ENCODE data around the gene ST8SIA6. TPM values are rescaled to one million over a fixed set of nuclear protein-coding genes. Genes with fewer than 3 reads are reported as not detected.
"Not testable (repeated sequence)": the region's sequence is repeated elsewhere in the genome, so short reads cannot be mapped to it uniquely, and the experiment has no call there.

Gene ST8SIA6
- total RNA-seq, 1 experiment from 2014 or later, result not detected

- H3K4me3 ChIP-seq (ENCODE audit: low read depth, low read length, poor library complexity, severe bottlenecking), result no peak overlapping the region
- H3K27ac ChIP-seq (ENCODE audit: low read depth, low read length, poor library complexity, severe bottlenecking), result no peak overlapping the region
- H3K4me1 ChIP-seq (ENCODE audit: insufficient read depth, low read length, poor library complexity, severe bottlenecking), result no peaks in the 10 kb centered on the region
- BruUV-seq (replicated peaks), result no TSS peak
- ChIA-PET POLR2A (ENCODE audit: low non-redundant PET) (no interaction called here), CTCF (no interaction called here)
- H3K36me3 ChIP-seq (ENCODE audit: insufficient read depth, low read length, poor library complexity, severe bottlenecking), result no peaks in the 10 kb centered on the region
- no peak for DNase-seq (ENCODE audit: low spot score)
- TF ChIP-seq EZH2 (IDR thresholded peaks at IDR 0.05; ENCODE audit: borderline replicate concordance, low read depth, low read length, poor library complexity, severe bottlenecking), result no peak
- TF ChIP-seq, protein P1, sequence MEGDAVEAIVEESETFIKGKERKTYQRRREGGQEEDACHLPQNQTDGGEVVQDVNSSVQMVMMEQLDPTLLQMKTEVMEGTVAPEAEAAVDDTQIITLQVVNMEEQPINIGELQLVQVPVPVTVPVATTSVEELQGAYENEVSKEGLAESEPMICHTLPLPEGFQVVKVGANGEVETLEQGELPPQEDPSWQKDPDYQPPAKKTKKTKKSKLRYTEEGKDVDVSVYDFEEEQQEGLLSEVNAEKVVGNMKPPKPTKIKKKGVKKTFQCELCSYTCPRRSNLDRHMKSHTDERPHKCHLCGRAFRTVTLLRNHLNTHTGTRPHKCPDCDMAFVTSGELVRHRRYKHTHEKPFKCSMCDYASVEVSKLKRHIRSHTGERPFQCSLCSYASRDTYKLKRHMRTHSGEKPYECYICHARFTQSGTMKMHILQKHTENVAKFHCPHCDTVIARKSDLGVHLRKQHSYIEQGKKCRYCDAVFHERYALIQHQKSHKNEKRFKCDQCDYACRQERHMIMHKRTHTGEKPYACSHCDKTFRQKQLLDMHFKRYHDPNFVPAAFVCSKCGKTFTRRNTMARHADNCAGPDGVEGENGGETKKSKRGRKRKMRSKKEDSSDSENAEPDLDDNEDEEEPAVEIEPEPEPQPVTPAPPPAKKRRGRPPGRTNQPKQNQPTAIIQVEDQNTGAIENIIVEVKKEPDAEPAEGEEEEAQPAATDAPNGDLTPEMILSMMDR (conservative IDR thresholded peaks at IDR 0.05; ENCODE audit: low read depth, low read length), result no peak
- H3K9me3 ChIP-seq (ENCODE audit: low read depth, low read length, poor library complexity, severe bottlenecking), result no peaks in the 10 kb centered on the region
- intact Hi-C loops (cut with micrococcal nuclease; ENCODE audit: unreplicated experiment), result no loop called here
- no peaks in the 10 kb centered on the region for H3K27me3 ChIP-seq (replicated peaks; ENCODE audit: insufficient read depth, low read depth, low read length, poor library complexity)
These were observed 48.2 kb downstream of the ST8SIA6 start for GRCh38 chr10:17406036-17406834.

GRCh38 chr10:17403161-17403560 lies 51.2 kb downstream of the ST8SIA6 start:
- H3K9me3 ChIP-seq (ENCODE audit: low read depth, low read length, poor library complexity, severe bottlenecking), result no peaks in the 10 kb centered on the region
- no peak overlapping the region for H3K4me3 ChIP-seq (ENCODE audit: low read depth, low read length, poor library complexity, severe bottlenecking)
- BruUV-seq (replicated peaks), result no TSS peak
- H3K27me3 ChIP-seq (replicated peaks; ENCODE audit: insufficient read depth, low read depth, low read length, poor library complexity), result peaks cover 12% of the 10 kb centered on the region
- CTCF ChIA-PET, result no interaction called here
- TF ChIP-seq, protein P1 (conservative IDR thresholded peaks at IDR 0.05; ENCODE audit: low read depth, low read length), result no peak
- no peak for TF ChIP-seq EZH2 (IDR thresholded peaks at IDR 0.05; ENCODE audit: borderline replicate concordance, low read depth, low read length, poor library complexity, severe bottlenecking)
- POLR2A ChIA-PET (ENCODE audit: low non-redundant PET), result no interaction called here
- intact Hi-C loops (cut with micrococcal nuclease; ENCODE audit: unreplicated experiment), result no loop called here
- no peak overlapping the region for H3K27ac ChIP-seq (ENCODE audit: low read depth, low read length, poor library complexity, severe bottlenecking)
- no peaks in the 10 kb centered on the region for H3K4me1 ChIP-seq (ENCODE audit: insufficient read depth, low read length, poor library complexity, severe bottlenecking)
- DNase-seq (ENCODE audit: low spot score), result no peak
- H3K36me3 ChIP-seq (ENCODE audit: insufficient read depth, low read length, poor library complexity, severe bottlenecking), result no peaks in the 10 kb centered on the region

DNA sequence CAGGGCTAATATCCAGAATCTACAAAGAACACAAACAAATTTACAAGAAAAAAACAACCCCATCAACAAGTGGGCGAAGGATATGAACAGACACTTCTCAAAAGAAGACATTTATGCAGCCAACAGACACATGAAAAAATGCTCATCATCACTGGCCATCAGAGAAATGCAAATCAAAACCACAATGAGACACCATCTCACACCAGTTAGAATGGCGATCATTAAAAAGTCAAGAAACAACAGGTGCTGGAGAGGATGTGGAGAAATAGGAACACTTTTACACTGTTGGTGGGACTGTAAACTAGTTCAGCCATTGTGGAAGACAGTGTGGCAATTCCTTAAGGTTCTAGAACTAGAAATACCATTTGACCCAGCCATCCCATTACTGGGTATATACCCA lies 52.4 kb downstream of the ST8SIA6 start:
- POLR2A ChIA-PET (ENCODE audit: low non-redundant PET); BruUV-seq (replicated peaks); H3K36me3 ChIP-seq (ENCODE audit: insufficient read depth, low read length, poor library complexity, severe bottlenecking); intact Hi-C loops (cut with micrococcal nuclease; ENCODE audit: unreplicated experiment); H3K4me1 ChIP-seq (ENCODE audit: insufficient read depth, low read length, poor library complexity, severe bottlenecking); H3K27ac ChIP-seq (ENCODE audit: low read depth, low read length, poor library complexity, severe bottlenecking); H3K9me3 ChIP-seq (ENCODE audit: low read depth, low read length, poor library complexity, severe bottlenecking); CTCF ChIA-PET; DNase-seq (ENCODE audit: low spot score); H3K4me3 ChIP-seq (ENCODE audit: low read depth, low read length, poor library complexity, severe bottlenecking): not testable (repeated sequence)
- peaks cover 13% of the 10 kb centered on the region for H3K27me3 ChIP-seq (replicated peaks; ENCODE audit: insufficient read depth, low read depth, low read length, poor library complexity)

DNA sequence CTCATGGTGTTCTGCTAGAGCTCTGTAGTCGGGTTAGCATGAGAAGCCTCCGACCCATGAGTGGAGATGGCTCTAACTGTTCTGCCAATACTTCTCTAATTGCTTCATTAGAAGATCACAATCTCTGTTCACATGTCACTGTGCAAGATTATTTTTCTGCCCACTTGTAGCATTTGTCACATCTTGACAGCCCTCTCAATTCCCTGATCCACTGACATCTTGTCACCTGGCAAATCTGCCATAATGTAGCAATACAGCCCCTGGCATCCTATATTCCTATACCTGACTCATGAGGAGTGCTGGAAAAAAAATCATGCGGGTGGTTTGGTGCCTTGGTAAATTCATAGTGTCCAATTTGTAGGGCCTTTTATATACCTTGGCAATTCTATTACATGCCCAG lies 58.4 kb downstream of the ST8SIA6 start:
- no peak for DNase-seq (ENCODE audit: low spot score)
- H3K4me1 ChIP-seq (ENCODE audit: insufficient read depth, low read length, poor library complexity, severe bottlenecking), result no peaks in the 10 kb centered on the region
- H3K27ac ChIP-seq (ENCODE audit: low read depth, low read length, poor library complexity, severe bottlenecking), result no peak overlapping the region
- ChIA-PET CTCF (no interaction called here), POLR2A (ENCODE audit: low non-redundant PET) (no interaction called here)
- H3K9me3 ChIP-seq (ENCODE audit: low read depth, low read length, poor library complexity, severe bottlenecking), result no peaks in the 10 kb centered on the region
- intact Hi-C loops (cut with micrococcal nuclease; ENCODE audit: unreplicated experiment), result no loop called here
- no peaks in the 10 kb centered on the region for H3K36me3 ChIP-seq (ENCODE audit: insufficient read depth, low read length, poor library complexity, severe bottlenecking)
- no TSS peak for BruUV-seq (replicated peaks)
- no peak for TF ChIP-seq EZH2 (IDR thresholded peaks at IDR 0.05; ENCODE audit: borderline replicate concordance, low read depth, low read length, poor library complexity, severe bottlenecking)
- TF ChIP-seq, protein P1 (conservative IDR thresholded peaks at IDR 0.05; ENCODE audit: low read depth, low read length), result no peak
- H3K27me3 ChIP-seq (replicated peaks; ENCODE audit: insufficient read depth, low read depth, low read length, poor library complexity), result peaks cover 17% of the 10 kb centered on the region
- no peak overlapping the region for H3K4me3 ChIP-seq (ENCODE audit: low read depth, low read length, poor library complexity, severe bottlenecking)

Measured in A673 (cell line).